Fibroblast of gingiva (primary cell): ENCODE results near the gene PCYOX1L.
A peak's percentile ranks its signal among the peaks of the same experiment; 100 is the strongest.

Experiments
- DNase-seq: peaks from one replicate; pipeline ENCODE4 v3.0.0-alpha.2; 2011; ENCODE audit warnings: low read depth

The PCYOX1L gene

DNA sequence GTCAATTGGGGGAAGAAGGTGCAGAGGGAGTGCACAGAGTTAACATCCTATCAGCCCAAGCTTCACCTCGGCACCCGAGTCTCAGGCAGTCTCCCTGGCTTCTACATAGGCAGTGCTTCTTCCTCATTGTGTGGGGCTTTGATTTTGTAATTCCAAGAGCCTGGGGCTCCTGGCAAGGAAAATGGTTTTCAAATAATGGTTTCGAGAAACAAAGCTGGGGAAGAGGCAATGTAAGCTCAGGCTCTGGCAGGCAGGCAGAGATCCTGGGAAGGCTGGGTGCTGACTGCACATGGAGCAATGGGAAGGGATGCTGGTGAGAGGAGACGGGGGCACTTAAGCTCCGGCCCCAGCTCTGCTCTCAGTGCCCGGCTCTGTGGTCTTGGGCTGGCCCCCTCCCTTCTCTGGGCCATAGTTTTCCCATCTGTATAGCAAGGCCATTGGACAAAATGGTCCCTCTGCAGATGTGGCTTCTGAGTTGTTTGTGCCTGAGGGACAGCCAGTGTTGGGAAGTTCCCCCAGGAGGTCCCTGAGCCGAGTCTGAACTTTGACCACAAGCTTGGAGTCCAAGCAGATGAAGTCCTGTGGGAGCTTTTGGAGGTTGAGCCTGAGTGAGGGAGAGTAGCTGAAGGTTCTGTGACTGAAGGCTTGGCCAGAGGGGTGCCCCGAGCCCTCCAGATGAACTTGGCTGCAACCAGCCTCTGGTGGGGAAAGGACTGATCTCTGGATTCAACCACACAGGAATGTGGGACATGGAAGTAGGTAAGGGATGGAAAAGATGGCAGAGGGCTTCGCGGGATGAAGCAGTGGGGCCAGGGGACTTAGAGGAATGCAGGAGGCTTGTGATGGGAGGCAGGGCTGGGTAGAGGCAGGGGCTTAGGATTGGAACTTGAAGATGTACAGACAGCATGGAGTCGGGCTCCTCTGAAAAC is 49.7 kb downstream of the PCYOX1L start:
- DNase-seq, result peak; percentile 64

DNA sequence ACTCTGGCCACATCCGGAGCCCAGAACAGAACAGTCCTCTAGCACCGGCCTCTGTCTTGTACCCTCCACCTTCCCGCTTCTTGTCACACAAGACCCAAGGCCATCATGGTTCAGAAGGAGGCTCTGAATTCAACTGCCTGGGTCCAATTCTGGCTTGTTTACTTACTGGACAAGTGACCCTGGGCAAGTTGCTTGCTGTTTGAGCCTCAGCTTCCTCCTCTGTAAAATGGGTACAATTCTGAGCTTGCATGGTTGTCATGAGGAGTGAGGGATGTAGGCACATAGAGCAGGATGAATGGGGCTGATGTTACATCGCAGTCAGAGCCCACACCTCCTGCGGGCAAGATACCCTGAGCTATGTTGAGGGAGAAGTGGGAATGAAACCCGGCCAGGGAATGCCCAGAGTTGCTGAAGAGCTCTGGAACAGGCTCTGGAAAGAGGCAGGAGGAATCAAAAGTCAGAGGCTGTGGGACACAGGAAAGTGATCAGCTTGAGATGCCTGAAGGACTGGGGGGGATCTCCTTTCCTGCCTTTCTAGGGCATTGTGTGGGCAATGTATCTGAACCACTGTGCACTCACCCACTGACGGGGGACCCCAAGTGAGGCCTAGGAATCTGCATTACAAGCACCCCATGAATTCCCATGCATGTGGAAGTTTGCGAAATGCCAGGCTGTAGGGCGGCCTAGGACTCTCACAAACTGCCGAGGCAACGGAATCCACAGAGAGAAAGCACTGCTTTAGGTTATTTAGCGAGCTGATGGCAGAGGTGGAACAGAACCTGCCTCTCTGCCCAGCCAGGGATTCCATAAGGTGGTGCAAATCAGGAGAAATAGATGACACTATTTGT is 50.6 kb downstream of the PCYOX1L start:
- no peak for DNase-seq

- DNase-seq, result no peak
Observed at GRCh38 chr5:149409268-149409948, 51.6 kb downstream of the PCYOX1L start.

DNA sequence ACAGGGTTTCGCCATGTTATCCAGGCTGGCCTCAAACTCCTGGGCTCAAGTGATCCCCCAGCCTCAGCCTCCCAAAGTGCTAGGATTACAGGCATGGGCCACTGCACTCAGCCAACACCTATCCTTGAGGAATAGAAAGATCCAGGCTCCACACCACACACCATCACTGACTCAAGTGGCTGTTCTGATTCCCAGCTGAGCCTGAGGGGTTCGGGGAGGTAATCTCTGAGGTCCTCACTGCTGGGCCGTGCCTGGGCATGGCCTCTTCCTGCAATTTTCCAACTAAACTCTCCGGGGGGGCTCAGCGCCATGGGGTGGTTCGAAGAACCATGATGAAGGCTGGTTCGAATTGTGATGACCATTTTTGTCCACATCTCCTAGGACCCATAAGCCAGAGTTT is 52.2 kb downstream of the PCYOX1L start:
- DNase-seq, result no peak

DNA sequence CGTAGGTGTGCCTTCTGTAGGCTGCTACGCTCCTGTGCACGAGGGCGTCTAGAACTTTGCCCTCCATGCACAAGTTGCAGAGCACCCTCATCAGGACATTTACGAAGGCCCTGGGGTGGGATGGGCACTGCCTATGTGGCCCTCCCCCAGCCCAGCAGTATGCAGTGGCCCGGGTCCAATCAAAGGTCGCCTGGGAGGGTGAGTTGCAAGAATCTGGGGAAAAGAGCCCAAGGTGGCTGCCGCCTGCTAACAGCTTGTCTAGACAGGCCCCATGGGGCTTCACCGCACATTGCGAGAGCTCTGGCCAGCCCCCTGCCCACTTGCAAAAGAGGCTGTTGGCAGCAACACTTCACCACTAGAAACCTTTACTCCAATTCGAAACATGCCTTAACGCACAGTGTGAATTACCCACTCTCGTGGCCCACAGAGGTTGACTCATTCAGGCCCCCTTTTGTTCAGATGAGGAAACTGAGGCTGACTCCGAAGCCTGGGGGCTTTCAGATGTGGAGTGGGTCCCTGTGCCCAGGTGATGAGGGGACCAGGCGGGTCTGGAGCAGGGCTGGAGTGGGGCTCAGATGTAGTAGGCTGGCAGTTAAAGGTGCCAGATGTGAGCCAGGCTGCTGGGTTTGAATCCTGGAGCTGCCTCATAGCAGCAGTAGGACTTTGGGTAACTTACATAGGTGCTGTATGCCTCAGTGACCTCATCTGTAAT is 53.0 kb downstream of the PCYOX1L start:
- DNase-seq, result no peak

DNA sequence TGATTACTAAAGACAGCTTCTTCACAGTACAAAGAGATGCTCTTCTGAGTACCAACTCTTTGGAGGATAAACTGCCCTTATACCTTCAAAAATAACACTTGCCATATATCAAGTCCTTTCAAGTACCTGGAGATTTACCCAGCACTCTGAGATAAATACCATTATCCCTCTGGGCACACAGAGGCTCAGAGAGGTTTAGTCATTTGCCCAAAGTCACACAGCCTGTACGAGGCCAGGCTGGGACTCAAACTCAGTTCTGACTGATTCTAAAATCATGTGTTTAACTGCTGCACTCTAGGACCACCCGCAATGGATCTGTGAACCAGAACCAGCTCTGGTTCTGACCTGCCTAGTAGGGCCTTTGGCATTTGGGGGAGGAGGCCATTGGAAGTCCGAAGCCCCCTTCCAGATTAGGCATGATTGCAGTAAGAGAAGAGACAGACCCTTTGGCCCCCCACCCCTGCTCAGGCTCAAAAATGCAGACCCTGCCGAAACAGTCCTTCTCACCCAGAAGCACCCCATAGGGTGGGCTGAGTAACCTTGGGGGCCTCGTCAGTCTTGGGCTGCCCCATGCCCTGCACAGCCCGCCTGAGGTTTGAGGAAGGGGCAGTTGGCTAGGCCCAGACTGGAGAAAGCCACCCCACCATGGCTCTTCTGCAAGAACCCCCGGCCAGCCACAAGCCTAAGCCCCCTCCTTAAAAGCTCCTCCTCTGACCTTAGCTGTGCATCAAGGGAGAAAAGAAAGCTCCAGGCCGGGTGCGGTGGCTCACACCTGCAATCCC is 54.1 kb downstream of the PCYOX1L start:
- no peak for DNase-seq

DNA sequence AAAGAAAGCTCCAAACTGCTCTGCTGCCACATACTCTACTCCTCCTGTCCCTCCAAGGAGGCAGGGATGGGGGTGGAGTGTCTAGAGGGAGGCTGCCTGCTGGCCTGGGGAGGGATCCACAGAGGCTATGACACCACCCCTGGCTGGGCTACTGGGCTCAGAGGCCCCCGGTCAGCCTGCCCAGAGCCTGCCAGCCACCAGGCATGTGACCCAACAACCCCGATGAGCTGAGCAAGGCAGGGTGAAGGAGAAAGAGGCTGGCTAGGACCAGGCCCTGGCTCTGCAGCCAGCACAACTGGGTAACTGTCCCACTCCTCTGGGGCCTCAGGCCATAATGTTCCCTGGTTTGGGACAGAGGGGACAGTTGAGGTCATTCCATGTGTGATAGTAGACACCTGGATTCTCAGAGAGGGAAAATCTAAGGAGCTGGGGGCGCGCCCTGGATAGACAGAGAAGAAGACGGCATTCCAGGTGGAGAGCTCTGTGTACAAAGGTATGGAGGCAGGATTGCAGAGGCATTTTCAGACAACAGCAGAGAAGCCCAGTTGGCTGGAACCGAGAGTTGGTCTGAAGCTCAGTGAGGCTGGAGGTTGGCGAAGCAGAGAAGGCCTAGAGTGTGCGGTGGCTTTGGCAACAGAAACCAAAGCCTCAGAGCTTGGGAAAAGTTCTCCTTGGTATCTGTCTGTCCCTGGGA is 55.1 kb downstream of the PCYOX1L start:
- DNase-seq, result no peak

- no peak for DNase-seq
Observed at GRCh38 chr5:149413477-149414210, 55.8 kb downstream of the PCYOX1L start.

- DNase-seq, result peak; percentile 50
Observed at GRCh38 chr5:149414405-149415065, 56.7 kb downstream of the PCYOX1L start.

DNA sequence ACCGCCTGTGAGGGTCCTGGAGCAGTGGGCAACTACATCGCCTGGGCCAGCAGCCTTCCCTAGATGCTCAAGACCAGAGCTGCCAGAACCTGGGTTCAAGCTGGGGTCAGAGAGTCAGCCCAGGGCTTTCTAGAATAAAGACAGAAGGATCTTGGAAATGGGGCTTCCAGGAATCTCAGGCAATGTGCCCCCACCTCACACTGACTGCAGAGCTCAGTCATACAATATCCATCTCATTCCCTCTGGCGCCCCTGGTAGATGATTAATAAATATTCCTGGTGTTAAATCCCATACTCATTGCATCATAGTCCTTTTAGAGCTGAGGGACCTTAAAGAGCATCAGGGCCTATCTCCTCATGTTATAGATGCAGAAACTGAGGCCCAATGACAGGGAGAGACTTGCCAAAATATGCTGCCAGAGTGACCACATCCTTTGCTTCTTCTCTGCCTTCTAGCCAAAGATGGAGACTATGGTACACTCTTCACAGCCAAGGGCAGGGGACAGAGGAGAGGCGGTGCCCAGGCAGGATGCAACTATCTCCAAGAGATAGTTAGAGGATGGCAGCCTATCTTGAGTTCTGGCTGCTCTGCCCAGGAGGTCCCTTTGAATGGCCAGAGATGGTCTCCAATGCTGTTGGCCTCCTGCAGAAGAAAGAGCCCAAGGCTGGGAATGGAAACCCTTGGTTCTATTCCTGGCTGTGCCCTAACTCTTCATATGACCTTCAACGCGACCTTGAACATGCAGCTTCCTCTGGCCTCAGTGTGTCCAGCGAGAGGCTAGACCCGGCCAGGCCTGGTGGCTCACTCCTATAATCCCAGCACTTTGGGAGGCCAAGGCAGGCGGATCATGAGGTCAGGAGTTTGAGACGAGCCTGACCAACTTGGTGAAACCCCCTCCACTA is 57.5 kb downstream of the PCYOX1L start:
- no peak for DNase-seq

- DNase-seq, result peak; percentile 60
Observed at GRCh38 chr5:149416987-149417710, 59.3 kb downstream of the PCYOX1L start.

DNA sequence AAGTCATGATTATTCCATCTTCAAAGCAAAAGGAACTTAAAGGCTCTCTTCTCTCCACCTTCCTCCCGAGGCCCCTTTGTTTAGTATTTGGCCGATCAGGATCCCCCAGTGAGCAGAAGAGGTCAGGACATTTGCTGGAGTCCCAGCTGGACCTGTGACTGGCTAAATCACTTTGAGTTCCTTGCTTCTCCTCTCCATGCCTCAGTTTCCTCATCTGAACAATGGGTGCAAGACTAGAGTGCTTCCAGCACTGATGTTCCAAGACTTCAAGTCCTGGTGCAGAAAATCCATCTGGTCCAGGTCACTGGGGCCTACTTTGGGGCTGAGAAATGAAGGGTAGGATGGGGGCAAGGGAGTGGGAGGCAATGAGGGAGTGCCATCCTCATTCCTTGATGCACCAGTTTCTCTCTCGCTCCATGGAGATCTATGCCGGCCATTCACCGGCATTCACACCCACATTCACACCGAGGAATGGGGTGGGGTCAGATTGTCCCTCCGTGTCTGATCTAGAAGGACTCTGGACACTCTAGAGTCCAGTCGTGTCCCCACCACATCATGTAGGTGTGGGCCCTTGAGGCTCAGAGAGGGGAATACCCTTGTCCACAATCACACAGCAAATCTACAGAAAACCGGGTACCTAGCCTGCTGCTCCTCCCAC is 60.0 kb downstream of the PCYOX1L start:
- no peak for DNase-seq

DNA sequence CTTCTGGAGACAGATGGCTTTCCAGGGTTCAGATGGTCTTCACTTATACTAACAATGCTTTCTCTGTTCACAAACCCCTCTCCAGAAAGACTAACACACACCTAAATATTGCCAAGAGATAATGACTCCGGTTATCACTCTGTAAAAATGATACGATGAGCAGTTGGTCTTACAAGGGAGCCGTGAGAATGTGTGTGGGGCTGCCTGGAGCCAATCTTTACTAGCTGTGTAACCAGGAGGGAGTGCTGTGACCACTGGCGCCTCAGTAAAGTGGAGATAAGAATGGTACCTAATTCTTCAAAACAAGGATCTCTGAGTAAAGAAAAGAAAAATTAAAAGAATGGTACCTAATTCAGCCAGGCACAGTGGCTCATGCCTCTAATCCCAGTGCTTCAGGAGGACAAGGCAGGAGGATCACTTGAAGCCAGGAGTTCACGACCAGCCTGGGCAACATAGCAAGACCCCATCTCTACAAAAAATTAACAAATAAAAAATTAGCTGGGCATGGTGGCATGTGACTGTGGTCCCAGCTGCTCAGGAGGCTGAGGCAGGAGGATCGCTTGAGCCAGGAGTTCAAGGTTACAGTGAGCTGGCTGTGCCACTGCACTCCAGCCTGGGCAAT is 61.2 kb downstream of the PCYOX1L start:
- no peak for DNase-seq
